GM12878 (cell line): ENCODE measurements around the gene MKX. TPM values are rescaled to one million over a fixed set of nuclear protein-coding genes. Genes with fewer than 3 reads are reported as not detected.

Source experiments
- ATAC-seq: fragments of 200-7000 bp; cut with Tn5 transposase; 3 replicates; pipeline ENCODE4 v1.9.1; 2020; ENCODE audit warnings: mild to moderate bottlenecking, moderate library complexity
- BruUV-seq: library from RNA; stranded (reverse); fragments of 400-500 nt; replicated peaks from 2 replicates; lab custom pipeline; 2021; lab: Mats Ljungman, UMichigan
- CTCF ChIA-PET: fragments of 300-600 bp; sonication (Branson Sonifier 250); formaldehyde crosslinking; extraction: SDS; loops from one replicate; lab custom pipeline; 2021; ENCODE audit warnings: inconsistent platforms; lab: Yijun Ruan, JAX
- POLR2A ChIA-PET: fragments of 350-600 bp; formaldehyde crosslinking; extraction: SDS; loops from one replicate; lab custom pipeline; 2021; ENCODE audit warnings: inconsistent platforms; lab: Charles Lee
- RAD21 ChIA-PET: fragments of 300-600 bp; sonication (Branson Sonifier 250); formaldehyde crosslinking; loops from one replicate; lab custom pipeline; 2023; ENCODE audit warnings: antibody characterized with exemption; ENCODE audit not compliant: unreplicated experiment; lab: Charles Lee
- SMC1A ChIA-PET: fragments of 300-600 bp; sonication (Branson Sonifier 250); formaldehyde crosslinking; loops from one replicate; lab custom pipeline; 2023; ENCODE audit not compliant: unreplicated experiment, uncharacterized antibody; lab: Charles Lee
- DNase-seq: peaks from one replicate; pipeline ENCODE4 v3.0.0-alpha.2; 2011; ENCODE audit warnings: low read depth, low spot score
- FAIRE-seq: peaks from 3 replicates; lab custom pipeline; 2011; peaks lifted over from hg19 to GRCh38; lab: Jason Lieb, UNC
- H2AFZ ChIP-seq: 2 replicates; pipeline ENCODE4 v1.6.0; 2011; ENCODE audit warnings: low read depth, low read length, control low read depth; ENCODE audit not compliant: control insufficient read depth
- H3K27ac ChIP-seq: 2 replicates; pipeline ENCODE4 v1.5.1; 2011; ENCODE audit warnings: control low read depth; ENCODE audit not compliant: control insufficient read depth, insufficient read depth
- H3K27me3 ChIP-seq, 2 experiments: replicated peaks in 1 of 2; 2 replicates each; pipeline versions ENCODE4 v1.6.0 to v1.6.1; 2011; ENCODE audit warnings: low read length in 1 of 2; ENCODE audit not compliant: control insufficient read depth in 2 of 2, insufficient read depth in 2 of 2
- H3K36me3 ChIP-seq, 2 experiments: 2 replicates each; pipeline ENCODE4 v1.5.1; 2011; ENCODE audit warnings: low read length in 1 of 2; ENCODE audit not compliant: control insufficient read depth in 2 of 2, insufficient read depth in 2 of 2
- H3K4me1 ChIP-seq: 2 replicates; pipeline ENCODE4 v1.6.1; 2011; ENCODE audit warnings: mild to moderate bottlenecking, low read length, moderate library complexity, mixed read lengths; ENCODE audit not compliant: control insufficient read depth, insufficient read depth
- H3K4me2 ChIP-seq: 2 replicates; pipeline ENCODE4 v1.6.0; 2011; ENCODE audit warnings: control low read depth; ENCODE audit not compliant: control insufficient read depth, insufficient read depth
- H3K4me3 ChIP-seq: fragments of 200-600 bp; sonication (generic); 2 replicates; pipeline ENCODE4 v1.5.1; 2016
- H3K79me2 ChIP-seq: 2 replicates; pipeline ENCODE4 v1.6.0; 2011; ENCODE audit warnings: low read length; ENCODE audit not compliant: control insufficient read depth, insufficient read depth
- H3K9ac ChIP-seq: 2 replicates; pipeline ENCODE4 v1.8.0; 2011; ENCODE audit warnings: low read length, control low read depth, mixed read lengths; ENCODE audit not compliant: control insufficient read depth, insufficient read depth
- H3K9me3 ChIP-seq: replicated peaks from 3 replicates; pipeline ENCODE4 v1.5.1; 2011; ENCODE audit warnings: mild to moderate bottlenecking, low read length; ENCODE audit not compliant: control insufficient read depth, insufficient read depth
- H4K20me1 ChIP-seq: 2 replicates; pipeline ENCODE4 v1.6.0; 2011; ENCODE audit not compliant: control insufficient read depth, insufficient read depth
- MTA3 ChIP-seq: IDR thresholded peaks from 2 replicates; pipeline ENCODE4 v1.6.1; 2012; ENCODE audit warnings: low read length, inconsistent platforms, borderline replicate concordance
- PKNOX1 ChIP-seq: fragments of 450-650 bp; IDR thresholded peaks from 2 replicates; pipeline ENCODE4 v1.6.1; 2016; ENCODE audit warnings: mild to moderate bottlenecking
- WGBS: methylation state at CpG from one replicate; pipeline ENCODE4 v1.1.6; 2016; ENCODE audit warnings: low lambda C conversion rate; ENCODE audit not compliant: insufficient replicate concordance, insufficient coverage; ENCODE audit errors: missing lambda C conversion rate; 5-methylcytosine and 5-hydroxymethylcytosine counted together
- in situ Hi-C: fragments of 300-500 bp; cut with MboI; formaldehyde crosslinking; loops from 9 replicates; pipeline ENCODE4 v1.14.3; 2018; ENCODE audit warnings: mixed read lengths
- intact Hi-C: fragments of 100-400 bp; cut with micrococcal nuclease; formaldehyde crosslinking; loops from one replicate; pipeline ENCODE4 v1.14.2; 2022; ENCODE audit not compliant: unreplicated experiment
- polyA plus RNA-seq, 11 experiments: library from polyadenylated mRNA; depleted of rRNA in 4 of 11; unstranded in 6 of 11; stranded (reverse) in 5 of 11; fragments of >200 nt; fragmentation: Nextera tagmentation in 4 of 11; fragmentation: Illumina TruSeq in 1 of 11; extraction: Ambion mirVana in 4 of 11; extraction: Trizol in 1 of 11; gene quantifications; 1 replicate in 1 of 11; 2 replicates in 10 of 11; pipeline versions ENCODE4 v1.2.1 to v1.2.3, GENCODE V29; 2011 to 2016; ENCODE audit warnings: inconsistent platforms in 2 of 11, missing spikeins in 2 of 11, low read depth in 1 of 11
- total RNA-seq, 4 experiments: library from RNA; depleted of rRNA in 3 of 4; stranded (reverse); fragments of >200 nt in 3 of 4; fragmentation: Illumina TruSeq in 1 of 4; extraction: Trizol in 1 of 4; gene quantifications; 2 replicates each; pipeline versions ENCODE4 v1.2.1 to v1.2.3, GENCODE V29; 2013 to 2021
- TF ChIP-seq, protein P1 (sequence below): fragments of 450-650 bp; IDR thresholded peaks from 2 replicates; pipeline ENCODE4 v1.6.1; 2017; ENCODE audit warnings: mild to moderate bottlenecking
- TF ChIP-seq, protein P2 (sequence below): IDR thresholded peaks from 2 replicates; pipeline ENCODE4 v1.6.1; 2012; ENCODE audit warnings: improper control_type of control experiment, low read depth, low read length; ENCODE audit not compliant: insufficient replicate concordance

The MKX gene
- total and polyA plus RNA-seq, 10 of the 15 experiments (the other 5 are each of a cell fraction or from before 2014, with no cell fraction given): not detected

- TF ChIP-seq PKNOX1 (no peak), MTA3 (no peak)
- TF ChIP-seq, protein P1, sequence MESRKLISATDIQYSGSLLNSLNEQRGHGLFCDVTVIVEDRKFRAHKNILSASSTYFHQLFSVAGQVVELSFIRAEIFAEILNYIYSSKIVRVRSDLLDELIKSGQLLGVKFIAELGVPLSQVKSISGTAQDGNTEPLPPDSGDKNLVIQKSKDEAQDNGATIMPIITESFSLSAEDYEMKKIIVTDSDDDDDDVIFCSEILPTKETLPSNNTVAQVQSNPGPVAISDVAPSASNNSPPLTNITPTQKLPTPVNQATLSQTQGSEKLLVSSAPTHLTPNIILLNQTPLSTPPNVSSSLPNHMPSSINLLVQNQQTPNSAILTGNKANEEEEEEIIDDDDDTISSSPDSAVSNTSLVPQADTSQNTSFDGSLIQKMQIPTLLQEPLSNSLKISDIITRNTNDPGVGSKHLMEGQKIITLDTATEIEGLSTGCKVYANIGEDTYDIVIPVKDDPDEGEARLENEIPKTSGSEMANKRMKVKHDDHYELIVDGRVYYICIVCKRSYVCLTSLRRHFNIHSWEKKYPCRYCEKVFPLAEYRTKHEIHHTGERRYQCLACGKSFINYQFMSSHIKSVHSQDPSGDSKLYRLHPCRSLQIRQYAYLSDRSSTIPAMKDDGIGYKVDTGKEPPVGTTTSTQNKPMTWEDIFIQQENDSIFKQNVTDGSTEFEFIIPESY: no peak
- TF ChIP-seq, protein P2, sequence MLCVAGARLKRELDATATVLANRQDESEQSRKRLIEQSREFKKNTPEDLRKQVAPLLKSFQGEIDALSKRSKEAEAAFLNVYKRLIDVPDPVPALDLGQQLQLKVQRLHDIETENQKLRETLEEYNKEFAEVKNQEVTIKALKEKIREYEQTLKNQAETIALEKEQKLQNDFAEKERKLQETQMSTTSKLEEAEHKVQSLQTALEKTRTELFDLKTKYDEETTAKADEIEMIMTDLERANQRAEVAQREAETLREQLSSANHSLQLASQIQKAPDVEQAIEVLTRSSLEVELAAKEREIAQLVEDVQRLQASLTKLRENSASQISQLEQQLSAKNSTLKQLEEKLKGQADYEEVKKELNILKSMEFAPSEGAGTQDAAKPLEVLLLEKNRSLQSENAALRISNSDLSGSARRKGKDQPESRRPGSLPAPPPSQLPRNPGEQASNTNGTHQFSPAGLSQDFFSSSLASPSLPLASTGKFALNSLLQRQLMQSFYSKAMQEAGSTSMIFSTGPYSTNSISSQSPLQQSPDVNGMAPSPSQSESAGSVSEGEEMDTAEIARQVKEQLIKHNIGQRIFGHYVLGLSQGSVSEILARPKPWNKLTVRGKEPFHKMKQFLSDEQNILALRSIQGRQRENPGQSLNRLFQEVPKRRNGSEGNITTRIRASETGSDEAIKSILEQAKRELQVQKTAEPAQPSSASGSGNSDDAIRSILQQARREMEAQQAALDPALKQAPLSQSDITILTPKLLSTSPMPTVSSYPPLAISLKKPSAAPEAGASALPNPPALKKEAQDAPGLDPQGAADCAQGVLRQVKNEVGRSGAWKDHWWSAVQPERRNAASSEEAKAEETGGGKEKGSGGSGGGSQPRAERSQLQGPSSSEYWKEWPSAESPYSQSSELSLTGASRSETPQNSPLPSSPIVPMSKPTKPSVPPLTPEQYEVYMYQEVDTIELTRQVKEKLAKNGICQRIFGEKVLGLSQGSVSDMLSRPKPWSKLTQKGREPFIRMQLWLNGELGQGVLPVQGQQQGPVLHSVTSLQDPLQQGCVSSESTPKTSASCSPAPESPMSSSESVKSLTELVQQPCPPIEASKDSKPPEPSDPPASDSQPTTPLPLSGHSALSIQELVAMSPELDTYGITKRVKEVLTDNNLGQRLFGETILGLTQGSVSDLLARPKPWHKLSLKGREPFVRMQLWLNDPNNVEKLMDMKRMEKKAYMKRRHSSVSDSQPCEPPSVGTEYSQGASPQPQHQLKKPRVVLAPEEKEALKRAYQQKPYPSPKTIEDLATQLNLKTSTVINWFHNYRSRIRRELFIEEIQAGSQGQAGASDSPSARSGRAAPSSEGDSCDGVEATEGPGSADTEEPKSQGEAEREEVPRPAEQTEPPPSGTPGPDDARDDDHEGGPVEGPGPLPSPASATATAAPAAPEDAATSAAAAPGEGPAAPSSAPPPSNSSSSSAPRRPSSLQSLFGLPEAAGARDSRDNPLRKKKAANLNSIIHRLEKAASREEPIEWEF: no peak
- FAIRE-seq (no peak), ATAC-seq (no peak), DNase-seq (no peak)
- no peak overlapping the region for H3K4me2 ChIP-seq
- ChIA-PET CTCF (no interaction called here), RAD21 (no interaction called here), SMC1A (no interaction called here), POLR2A (no interaction called here)
- no peaks in the 10 kb centered on the region for H3K36me3 ChIP-seq
- no peaks in the 10 kb centered on the region for H3K79me2 ChIP-seq
- WGBS: 50% methylated on average over 4 of the region's 4 CpGs
- H3K27ac ChIP-seq: no peak overlapping the region
- intact Hi-C loops (no loop called here), in situ Hi-C loops (no loop called here)
- H3K27me3 ChIP-seq: no peaks in the 10 kb centered on the region
- no peak overlapping the region for H3K9ac ChIP-seq
- H3K4me3 ChIP-seq: no peak overlapping the region
- no TSS peak for BruUV-seq
- H3K4me1 ChIP-seq: no peaks in the 10 kb centered on the region
- H4K20me1 ChIP-seq: no peaks in the 10 kb centered on the region
- no peaks in the 10 kb centered on the region for H3K9me3 ChIP-seq
- H2AFZ ChIP-seq: no peak overlapping the region
These were observed 31.3 kb downstream of the MKX start for GRCh38 chr10:27714349-27714748.
